ENCODE results near the gene LTBP3. TPM values are rescaled to one million over a fixed set of nuclear protein-coding genes. Genes with fewer than 3 reads are reported as not detected.

LTBP3 gene
- total and polyA plus RNA-seq, 8 donors = 44.7 to 151 (median 68.6) TPM

DNA sequence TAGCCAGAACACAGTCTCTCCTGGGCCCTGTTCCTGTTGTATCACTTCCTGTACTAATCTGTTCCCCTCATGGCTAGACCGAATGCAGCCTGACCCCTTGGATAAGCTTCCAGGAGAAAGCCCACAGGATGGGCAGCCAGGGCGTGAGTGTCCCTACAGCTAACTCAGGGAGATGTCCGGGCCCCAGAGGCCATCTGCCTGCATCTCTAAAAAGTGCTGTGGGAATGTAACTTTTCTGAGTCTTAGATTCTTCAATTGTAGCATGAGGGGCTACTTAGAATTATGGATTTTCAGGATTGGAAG, 67.0 kb downstream of the LTBP3 start:
- WGBS, 2 donors = 81 to 90% methylated on average over 3 of the region's 3 CpGs

DNA sequence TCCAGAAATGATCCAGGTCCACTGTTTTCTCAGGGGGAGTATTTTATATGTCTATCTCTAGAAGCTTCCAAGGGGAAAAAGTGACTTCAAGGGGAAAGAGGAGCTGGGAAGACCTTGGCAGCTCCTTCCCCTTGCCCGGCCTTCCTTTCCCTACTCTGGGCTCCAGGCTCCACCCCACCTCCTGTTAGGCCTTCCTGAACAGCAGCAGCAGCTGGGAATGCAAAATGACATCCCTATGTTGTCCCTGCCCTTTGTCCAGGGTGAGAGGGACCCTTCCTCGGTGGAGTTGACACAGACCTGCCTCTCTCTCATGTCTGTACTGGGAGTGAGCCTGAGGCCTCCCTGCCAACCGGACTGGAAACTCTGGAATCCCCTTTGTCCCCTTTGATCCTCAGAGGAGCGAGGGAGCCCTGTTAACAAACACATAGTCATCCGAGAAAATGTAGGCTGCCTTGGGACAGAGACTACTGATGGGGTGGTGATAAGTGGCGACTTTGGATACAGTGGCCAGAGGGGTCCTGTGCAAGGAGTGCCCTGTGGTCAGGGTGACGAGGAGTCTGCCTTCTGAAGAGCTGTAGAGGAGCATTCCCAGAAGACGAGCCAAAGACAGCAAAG, 68.3 kb downstream of the LTBP3 start:
- FAIRE-seq (no peak), ATAC-seq (no peak), DNase-seq (peak in 2 of 6 donors; percentile 22 to 43)

More for the DNA sequence above, 67.0 kb downstream of the LTBP3 start:
- TF ChIP-seq, protein P1, sequence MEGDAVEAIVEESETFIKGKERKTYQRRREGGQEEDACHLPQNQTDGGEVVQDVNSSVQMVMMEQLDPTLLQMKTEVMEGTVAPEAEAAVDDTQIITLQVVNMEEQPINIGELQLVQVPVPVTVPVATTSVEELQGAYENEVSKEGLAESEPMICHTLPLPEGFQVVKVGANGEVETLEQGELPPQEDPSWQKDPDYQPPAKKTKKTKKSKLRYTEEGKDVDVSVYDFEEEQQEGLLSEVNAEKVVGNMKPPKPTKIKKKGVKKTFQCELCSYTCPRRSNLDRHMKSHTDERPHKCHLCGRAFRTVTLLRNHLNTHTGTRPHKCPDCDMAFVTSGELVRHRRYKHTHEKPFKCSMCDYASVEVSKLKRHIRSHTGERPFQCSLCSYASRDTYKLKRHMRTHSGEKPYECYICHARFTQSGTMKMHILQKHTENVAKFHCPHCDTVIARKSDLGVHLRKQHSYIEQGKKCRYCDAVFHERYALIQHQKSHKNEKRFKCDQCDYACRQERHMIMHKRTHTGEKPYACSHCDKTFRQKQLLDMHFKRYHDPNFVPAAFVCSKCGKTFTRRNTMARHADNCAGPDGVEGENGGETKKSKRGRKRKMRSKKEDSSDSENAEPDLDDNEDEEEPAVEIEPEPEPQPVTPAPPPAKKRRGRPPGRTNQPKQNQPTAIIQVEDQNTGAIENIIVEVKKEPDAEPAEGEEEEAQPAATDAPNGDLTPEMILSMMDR (IDR thresholded peaks at IDR 0.05) = no peak
- Histone ChIP-seq H3K4me3 (no peak overlapping the region), H3K36me3 (no peaks in the 10 kb centered on the region), H3K4me1 (peaks cover 55 to 72% (median 55%) of the 10 kb centered on the region in 3 donors), H3K27me3 (no peaks in the 10 kb centered on the region), H3K27ac (peak overlapping the region; percentile 49 to 88 (median 76)), H3K9me3 (no peaks in the 10 kb centered on the region)
- intact Hi-C loops (cut with DNase I) = no loop called here
- ATAC-seq (no peak), FAIRE-seq (no peak), DNase-seq (peak in 2 of 6 donors; percentile 26 to 37)

DNA sequence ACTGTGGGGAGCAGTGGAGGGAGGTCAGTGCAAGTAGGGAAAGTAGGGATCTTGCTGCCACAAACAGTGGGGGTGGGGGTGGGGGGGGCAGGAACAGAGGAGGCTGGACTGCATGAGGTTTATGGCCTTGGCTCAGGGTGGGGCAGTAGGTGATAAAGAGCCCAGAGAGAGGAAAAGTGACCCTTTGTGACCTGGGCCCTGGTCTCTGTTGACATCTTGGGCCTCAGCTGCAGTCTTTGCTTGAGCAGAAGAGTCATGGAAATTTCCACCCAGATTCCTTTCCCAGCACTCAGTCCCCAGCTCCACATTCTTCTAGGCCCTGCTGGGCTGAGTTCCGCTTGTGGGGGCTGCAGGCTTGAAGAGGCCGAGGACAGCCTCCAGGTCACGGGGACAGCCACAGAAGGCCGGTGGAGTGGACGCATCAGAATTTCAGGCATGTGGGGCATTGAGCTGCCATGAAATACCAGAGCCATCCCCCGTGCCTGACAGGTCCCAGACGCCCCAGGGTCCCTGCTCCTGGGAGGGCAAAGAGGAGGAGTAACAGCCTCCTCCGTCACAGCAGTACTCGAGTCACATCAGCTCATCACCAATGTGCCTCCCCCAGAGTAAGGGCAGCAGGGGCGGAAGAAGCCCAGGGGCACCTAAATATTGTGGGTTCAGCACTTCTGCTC, 69.0 kb downstream of the LTBP3 start:
- intact Hi-C loops (cut with DNase I) = no loop called here
- FAIRE-seq = no peak
- peak in 2 of 6 donors; percentile 42 to 54 for DNase-seq
- TF ChIP-seq, protein P1 (IDR thresholded peaks at IDR 0.05) = no peak
- 74 to 88% methylated on average over 10 of the region's 10 CpGs for WGBS, 2 donors
- H3K4me1 ChIP-seq = peaks cover 37 to 56% (median 42%) of the 10 kb centered on the region in 3 donors
- H3K36me3 ChIP-seq = no peaks in the 10 kb centered on the region
- no peaks in the 10 kb centered on the region for H3K9me3 ChIP-seq
- no peaks in the 10 kb centered on the region for H3K27me3 ChIP-seq
- peak overlapping the region; percentile 5 to 88 (median 72) for H3K27ac ChIP-seq
- ATAC-seq = no peak
- no peak overlapping the region for H3K4me3 ChIP-seq

More for the DNA sequence above, 68.3 kb downstream of the LTBP3 start:
- Histone ChIP-seq H3K27ac (peak overlapping the region; percentile 4 to 88 (median 40)), H3K9me3 (no peaks in the 10 kb centered on the region), H3K4me3 (no peak overlapping the region), H3K36me3 (no peaks in the 10 kb centered on the region), H3K27me3 (no peaks in the 10 kb centered on the region), H3K4me1 (peaks cover 44 to 62% (median 48%) of the 10 kb centered on the region in 3 donors)
- TF ChIP-seq, protein P1 (IDR thresholded peaks at IDR 0.05) = no peak
- 72 to 85% methylated on average over 8 of the region's 8 CpGs for WGBS, 2 donors
- intact Hi-C loops (cut with DNase I) = no loop called here

Other genes with a start within 250 kb of the LTBP3 start
- gene CDC42EP2, start 243.5 kb downstream of the LTBP3 start, total RNA-seq = 1 to 10 TPM; 2.4 to 7.9 (median 2.7) TPM
- gene CDC42EP2, start 243.5 kb downstream of the LTBP3 start, polyA plus RNA-seq = 1 to 10 TPM; 4.8 to 6.8 TPM
- gene DPF2, start 224.5 kb downstream of the LTBP3 start, total RNA-seq = 10 to 100 TPM; 16.6 to 28.0 (median 21.5) TPM
- gene DPF2, start 224.5 kb downstream of the LTBP3 start, polyA plus RNA-seq = 10 to 100 TPM; 11.7 to 19.6 TPM
- under 1 TPM in 4 of 6 donors, not detected in 2; 0.06 to 0.16 (median 0.13) TPM for gene TIGD3, start 203.6 kb downstream of the LTBP3 start, total RNA-seq
- under 1 TPM; 0.15 to 0.68 TPM for gene TIGD3, start 203.6 kb downstream of the LTBP3 start, polyA plus RNA-seq
- gene SLC25A45, start 175.7 kb downstream of the LTBP3 start, total RNA-seq = 10 to 100 TPM; 16.2 to 53.4 (median 26.3) TPM
- 10 to 100 TPM; 38.0 to 58.2 TPM for gene SLC25A45, start 175.7 kb downstream of the LTBP3 start, polyA plus RNA-seq
- 10 to 100 TPM; 15.4 to 28.9 (median 18.8) TPM for gene FRMD8, start 171.7 kb downstream of the LTBP3 start, total RNA-seq
- gene FRMD8, start 171.7 kb downstream of the LTBP3 start, polyA plus RNA-seq = 10 to 100 TPM; 15.0 to 15.7 TPM
- gene NEAT1, start 135.6 kb downstream of the LTBP3 start, total RNA-seq = 1,000 to 10,000 TPM in 1 of 6 donors, 100 to 1,000 TPM in 5; 295 to 1,475 (median 528) TPM
- 1,000 to 10,000 TPM; 1,390 to 2,770 TPM for gene NEAT1, start 135.6 kb downstream of the LTBP3 start, polyA plus RNA-seq
- 1,000 to 10,000 TPM; 2,360 to 5,615 (median 3,481) TPM for gene MALAT1, start 59.3 kb downstream of the LTBP3 start, total RNA-seq
- gene MALAT1, start 59.3 kb downstream of the LTBP3 start, polyA plus RNA-seq = 1,000 to 10,000 TPM in 1 of 2 donors, 100 to 1,000 TPM in 1; 251 to 2,313 TPM
- 10 to 100 TPM; 40.1 to 49.4 (median 41.2) TPM for gene SCYL1, start 33.3 kb downstream of the LTBP3 start, total RNA-seq
- 10 to 100 TPM; 68.9 to 83.9 TPM for gene SCYL1, start 33.3 kb downstream of the LTBP3 start, polyA plus RNA-seq
- 10 to 100 TPM; 17.8 to 29.1 (median 20.1) TPM for gene ZNRD2, start 12.1 kb upstream of the LTBP3 start, total RNA-seq
- gene ZNRD2, start 12.1 kb upstream of the LTBP3 start, polyA plus RNA-seq = 10 to 100 TPM; 32.5 to 34.8 TPM
- gene FAM89B, start 14.2 kb upstream of the LTBP3 start, total RNA-seq = 10 to 100 TPM; 22.7 to 45.9 (median 28.6) TPM
- gene FAM89B, start 14.2 kb upstream of the LTBP3 start, polyA plus RNA-seq = 10 to 100 TPM; 37.3 to 49.1 TPM
- gene EHBP1L1, start 17.7 kb upstream of the LTBP3 start, total RNA-seq = 10 to 100 TPM in 4 of 6 donors, 1 to 10 TPM in 2; 6.5 to 26.2 (median 11.2) TPM
- 10 to 100 TPM; 25.0 to 34.2 TPM for gene EHBP1L1, start 17.7 kb upstream of the LTBP3 start, polyA plus RNA-seq
- gene KCNK7, start 37.4 kb upstream of the LTBP3 start, total RNA-seq = under 1 TPM in 3 of 6 donors, not detected in 3; 0.19 to 0.84 (median 0.28) TPM
- gene KCNK7, start 37.4 kb upstream of the LTBP3 start, polyA plus RNA-seq = 1 to 10 TPM in 1 of 2 donors, under 1 TPM in 1; 0.91 to 1.6 TPM
- gene MAP3K11, start 55.9 kb upstream of the LTBP3 start, total RNA-seq = 10 to 100 TPM; 23.2 to 40.6 (median 26.7) TPM
- 10 to 100 TPM; 75.5 to 84.7 TPM for gene MAP3K11, start 55.9 kb upstream of the LTBP3 start, polyA plus RNA-seq
- 10 to 100 TPM; 13.5 to 21.5 (median 17.3) TPM for gene PCNX3, start 57.4 kb upstream of the LTBP3 start, total RNA-seq
- gene PCNX3, start 57.4 kb upstream of the LTBP3 start, polyA plus RNA-seq = 10 to 100 TPM; 21.7 to 26.3 TPM
- 10 to 100 TPM; 11.2 to 38.2 (median 21.2) TPM for gene SIPA1, start 79.7 kb upstream of the LTBP3 start, total RNA-seq
- gene SIPA1, start 79.7 kb upstream of the LTBP3 start, polyA plus RNA-seq = 10 to 100 TPM; 42.3 to 52.2 TPM
- 10 to 100 TPM; 29.8 to 42.2 (median 34.6) TPM for gene RELA, start 104.6 kb upstream of the LTBP3 start, total RNA-seq
- gene RELA, start 104.6 kb upstream of the LTBP3 start, polyA plus RNA-seq = 10 to 100 TPM; 37.3 to 46.6 TPM
- gene KAT5, start 153.9 kb upstream of the LTBP3 start, total RNA-seq = 10 to 100 TPM; 26.5 to 39.8 (median 35.0) TPM
- gene KAT5, start 153.9 kb upstream of the LTBP3 start, polyA plus RNA-seq = 10 to 100 TPM; 79.6 to 99.6 TPM
- gene RNASEH2C, start 162.4 kb upstream of the LTBP3 start, total RNA-seq = 10 to 100 TPM; 16.1 to 29.3 (median 20.4) TPM
- gene RNASEH2C, start 162.4 kb upstream of the LTBP3 start, polyA plus RNA-seq = 10 to 100 TPM; 37.1 to 49.3 TPM
- 10 to 100 TPM; 10.2 to 12.7 (median 11.5) TPM for gene AP5B1, start 222.6 kb upstream of the LTBP3 start, total RNA-seq
- 10 to 100 TPM in 1 of 2 donors, 1 to 10 TPM in 1; 4.2 to 10.4 TPM for gene AP5B1, start 222.6 kb upstream of the LTBP3 start, polyA plus RNA-seq
- gene OVOL1, start 228.7 kb upstream of the LTBP3 start, total RNA-seq = 1 to 10 TPM; 1.1 to 5.6 (median 1.8) TPM
- 1 to 10 TPM; 1.9 TPM for gene OVOL1, start 228.7 kb upstream of the LTBP3 start, polyA plus RNA-seq